HG03521 (cell line): ENCODE results near the gene SLC4A8.

Experiments used
- ATAC-seq: cut with Tn5 transposase; IDR thresholded peaks from one replicate; pipeline ENCODE4 v1.9.1; 2021; ENCODE audit warnings: mild to moderate bottlenecking, moderate library complexity; ENCODE audit not compliant: unreplicated experiment

The SLC4A8 gene

GRCh38 chr12:51521554-51522276 is 97.1 kb downstream of the SLC4A8 start:
- no peak for ATAC-seq

- no peak for ATAC-seq
Measured at GRCh38 chr12:51522696-51523095, 98.1 kb downstream of the SLC4A8 start.

GRCh38 chr12:51524386-51524901 is 99.8 kb downstream of the SLC4A8 start:
- no peak for ATAC-seq

- no peak for ATAC-seq
Measured at GRCh38 chr12:51525518-51525917, 100.9 kb downstream of the SLC4A8 start.

- ATAC-seq: no peak
Measured at GRCh38 chr12:51527966-51528365, 103.3 kb downstream of the SLC4A8 start.

- no peak for ATAC-seq
Measured at GRCh38 chr12:51528852-51529650, 104.4 kb downstream of the SLC4A8 start.

- no peak for ATAC-seq
Measured at GRCh38 chr12:51529651-51529970, 105.0 kb downstream of the SLC4A8 start.

GRCh38 chr12:51530208-51530607 is 105.6 kb downstream of the SLC4A8 start:
- no peak for ATAC-seq

GRCh38 chr12:51531284-51531977 is 106.8 kb downstream of the SLC4A8 start:
- no peak for ATAC-seq

GRCh38 chr12:51531978-51532497 is 107.4 kb downstream of the SLC4A8 start:
- no peak for ATAC-seq

GRCh38 chr12:51533799-51534198 is 109.2 kb downstream of the SLC4A8 start:
- ATAC-seq: no peak

GRCh38 chr12:51534216-51535074 is 109.8 kb downstream of the SLC4A8 start:
- ATAC-seq: no peak

GRCh38 chr12:51536159-51536558 is 111.5 kb downstream of the SLC4A8 start:
- no peak for ATAC-seq

- no peak for ATAC-seq
Measured at GRCh38 chr12:51538149-51538548, 113.5 kb downstream of the SLC4A8 start.

- no peak for ATAC-seq
Measured at GRCh38 chr12:51538599-51538998, 114.0 kb downstream of the SLC4A8 start.

- ATAC-seq: no peak
Measured at GRCh38 chr12:51540996-51541395, 116.4 kb downstream of the SLC4A8 start.

GRCh38 chr12:51546097-51546496 is 121.5 kb downstream of the SLC4A8 start:
- no peak for ATAC-seq

- ATAC-seq: no peak
Measured at GRCh38 chr12:51547606-51548005, 123.0 kb downstream of the SLC4A8 start.

- no peak for ATAC-seq
Measured at GRCh38 chr12:51548241-51548640, 123.6 kb downstream of the SLC4A8 start.

GRCh38 chr12:51549637-51550036 is 125.0 kb downstream of the SLC4A8 start:
- no peak for ATAC-seq
